ENCODE measurements around the gene CLDND2. TPM values are rescaled to one million over a fixed set of nuclear protein-coding genes. Genes with fewer than 3 reads are reported as not detected.

The CLDND2 gene
- total RNA-seq, 1 experiment from 2014 or later: 0.79 TPM

- CTCF ChIA-PET: no interaction called here
- intact Hi-C loops (cut with micrococcal nuclease): no loop called here
- no peaks in the 10 kb centered on the region for H3K27me3 Mint-ChIP-seq (ENCODE audit: insufficient read depth, unreplicated experiment)
- H3K36me3 Mint-ChIP-seq (ENCODE audit: insufficient read depth, unreplicated experiment): peaks cover 8% of the 10 kb centered on the region
- no peak overlapping the region for H3K27ac Mint-ChIP-seq (ENCODE audit: low read depth, unreplicated experiment)
- POLR2A ChIA-PET: no interaction called here
- DNase-seq (ENCODE audit: unreplicated experiment): no peak
- no TSS peak for BruUV-seq (replicated peaks)
- H3K4me3 Mint-ChIP-seq (ENCODE audit: unreplicated experiment): no peak overlapping the region
- no peaks in the 10 kb centered on the region for H3K4me1 Mint-ChIP-seq (ENCODE audit: insufficient read depth, unreplicated experiment)
- H3K9me3 Mint-ChIP-seq (ENCODE audit: unreplicated experiment): peaks cover 39% of the 10 kb centered on the region
- no peak for TF ChIP-seq CTCF (IDR thresholded peaks at IDR 0.05; ENCODE audit: unreplicated experiment)
These were observed 45.2 kb downstream of the CLDND2 start for GRCh38 chr19:51323481-51324166.

GRCh38 chr19:51321799-51322198 lies 47.0 kb downstream of the CLDND2 start:
- BruUV-seq (replicated peaks): no TSS peak

GRCh38 chr19:51320280-51320657 lies 48.5 kb downstream of the CLDND2 start:
- CTCF ChIA-PET: no interaction called here
- no peak overlapping the region for H3K27ac Mint-ChIP-seq (ENCODE audit: low read depth, unreplicated experiment)
- no peak for TF ChIP-seq CTCF (IDR thresholded peaks at IDR 0.05; ENCODE audit: unreplicated experiment)
- no peak for DNase-seq (ENCODE audit: unreplicated experiment)
- intact Hi-C loops (cut with micrococcal nuclease): no loop called here
- H3K4me1 Mint-ChIP-seq (ENCODE audit: insufficient read depth, unreplicated experiment): no peaks in the 10 kb centered on the region
- peaks cover 43% of the 10 kb centered on the region for H3K9me3 Mint-ChIP-seq (ENCODE audit: unreplicated experiment)
- H3K36me3 Mint-ChIP-seq (ENCODE audit: insufficient read depth, unreplicated experiment): peaks cover 3% of the 10 kb centered on the region
- POLR2A ChIA-PET: no interaction called here
- BruUV-seq (replicated peaks): no TSS peak
- no peaks in the 10 kb centered on the region for H3K27me3 Mint-ChIP-seq (ENCODE audit: insufficient read depth, unreplicated experiment)
- H3K4me3 Mint-ChIP-seq (ENCODE audit: unreplicated experiment): no peak overlapping the region

More at GRCh38 chr19:51321799-51322198, 47.0 kb downstream of the CLDND2 start:
- ChIA-PET CTCF (no interaction called here), POLR2A (no interaction called here)
- Mint-ChIP-seq H3K27ac (ENCODE audit: low read depth, unreplicated experiment) (no peak overlapping the region), H3K4me3 (ENCODE audit: unreplicated experiment) (no peak overlapping the region), H3K36me3 (ENCODE audit: insufficient read depth, unreplicated experiment) (peaks cover 8% of the 10 kb centered on the region), H3K27me3 (ENCODE audit: insufficient read depth, unreplicated experiment) (no peaks in the 10 kb centered on the region), H3K9me3 (ENCODE audit: unreplicated experiment) (peaks cover 39% of the 10 kb centered on the region), H3K4me1 (ENCODE audit: insufficient read depth, unreplicated experiment) (no peaks in the 10 kb centered on the region)
- DNase-seq (ENCODE audit: unreplicated experiment): no peak
- intact Hi-C loops (cut with micrococcal nuclease): no loop called here
- no peak for TF ChIP-seq CTCF (IDR thresholded peaks at IDR 0.05; ENCODE audit: unreplicated experiment)

GRCh38 chr19:51319649-51320279 lies 49.0 kb downstream of the CLDND2 start:
- Mint-ChIP-seq H3K36me3 (ENCODE audit: insufficient read depth, unreplicated experiment) (no peaks in the 10 kb centered on the region), H3K27ac (ENCODE audit: low read depth, unreplicated experiment) (no peak overlapping the region), H3K4me3 (ENCODE audit: unreplicated experiment) (no peak overlapping the region), H3K9me3 (ENCODE audit: unreplicated experiment) (peaks cover 44% of the 10 kb centered on the region), H3K4me1 (ENCODE audit: insufficient read depth, unreplicated experiment) (no peaks in the 10 kb centered on the region), H3K27me3 (ENCODE audit: insufficient read depth, unreplicated experiment) (no peaks in the 10 kb centered on the region)
- POLR2A ChIA-PET: no interaction called here
- no peak for TF ChIP-seq CTCF (IDR thresholded peaks at IDR 0.05; ENCODE audit: unreplicated experiment)
- intact Hi-C loops (cut with micrococcal nuclease): no loop called here
- BruUV-seq (replicated peaks): no TSS peak
- CTCF ChIA-PET: no interaction called here
- DNase-seq (ENCODE audit: unreplicated experiment): no peak

All from MCF 10A (cell line).